Liver (tissue), 9 donors: ENCODE measurements around the gene MAIP1. TPM values are rescaled to one million over a fixed set of nuclear protein-coding genes. Genes with fewer than 3 reads are reported as not detected.

Source experiments
- DNase-seq: peaks from one replicate; pipeline ENCODE4 v3.0.0-alpha.2; 2017; ENCODE audit warnings: low spot score
- H3K27ac ChIP-seq, 2 donors: one replicate each; pipeline ENCODE4 v1.7.0; 2013; ENCODE audit warnings: inconsistent platforms in 2 of 2, low read length in 2 of 2, control low read depth in 1 of 2, low read depth in 1 of 2, mild to moderate bottlenecking in 1 of 2
- H3K27me3 ChIP-seq, 4 donors: one replicate each; pipeline versions ENCODE4 v1.6.1 to v1.7.0; 2013; ENCODE audit warnings: low read length in 3 of 4, inconsistent platforms in 1 of 4, mild to moderate bottlenecking in 1 of 4, moderate library complexity in 1 of 4; ENCODE audit not compliant: control insufficient read depth in 4 of 4, insufficient read depth in 4 of 4
- H3K36me3 ChIP-seq, 4 donors: one replicate each; pipeline versions ENCODE4 v1.6.1 to v1.7.0; 2013; ENCODE audit warnings: low read length in 3 of 4, mild to moderate bottlenecking in 3 of 4, low read depth in 1 of 4, moderate library complexity in 1 of 4; ENCODE audit not compliant: control insufficient read depth in 4 of 4, insufficient read depth in 3 of 4
- H3K4me1 ChIP-seq, 4 donors: one replicate each; pipeline versions ENCODE4 v1.6.1 to v1.7.0; 2013; ENCODE audit warnings: low read length in 3 of 4, mild to moderate bottlenecking in 3 of 4, moderate library complexity in 1 of 4; ENCODE audit not compliant: control insufficient read depth in 4 of 4, insufficient read depth in 4 of 4
- H3K4me3 ChIP-seq, 3 donors: one replicate each; pipeline versions ENCODE4 v1.6.1 to v1.7.0; 2013; ENCODE audit warnings: low read length in 3 of 3, control low read depth in 1 of 3, low read depth in 1 of 3, mild to moderate bottlenecking in 1 of 3
- H3K9ac ChIP-seq, 2 donors: one replicate each; pipeline ENCODE4 v1.7.0; 2013; ENCODE audit warnings: low read length in 2 of 2, mild to moderate bottlenecking in 2 of 2, moderate library complexity in 2 of 2, control low read depth in 1 of 2, low read depth in 1 of 2
- H3K9me3 ChIP-seq, 4 donors: one replicate each; pipeline versions ENCODE4 v1.6.1 to v1.7.0; 2013; ENCODE audit warnings: low read length in 3 of 4; ENCODE audit not compliant: control insufficient read depth in 4 of 4
- EGR1 ChIP-seq, 2 donors: IDR thresholded peaks; 2 replicates each; pipeline ENCODE4 v1.6.1; 2016 to 2018; ENCODE audit warnings: antibody characterized with exemption in 2 of 2, low read depth in 2 of 2
- FOXA1 ChIP-seq: IDR thresholded peaks from 2 replicates; pipeline ENCODE4 v1.6.1; 2016; ENCODE audit warnings: antibody characterized with exemption
- FOXA2 ChIP-seq: IDR thresholded peaks from 2 replicates; pipeline ENCODE4 v1.6.1; 2016; ENCODE audit warnings: antibody characterized with exemption
- GABPA ChIP-seq, 2 donors: IDR thresholded peaks in 1 of 2; conservative IDR thresholded peaks in 1 of 2; 2 replicates each; pipeline ENCODE4 v1.6.1; 2016; ENCODE audit warnings: antibody characterized with exemption in 2 of 2, mild to moderate bottlenecking in 1 of 2, moderate library complexity in 1 of 2
- HNF4A ChIP-seq, 2 donors: conservative IDR thresholded peaks; 2 replicates each; pipeline ENCODE4 v1.6.1; 2016; ENCODE audit warnings: antibody characterized with exemption in 2 of 2, mild to moderate bottlenecking in 2 of 2
- HNF4G ChIP-seq: IDR thresholded peaks from 2 replicates; pipeline ENCODE4 v1.6.1; 2016; ENCODE audit warnings: antibody characterized with exemption
- JUND ChIP-seq, 2 donors: IDR thresholded peaks; 2 replicates each; pipeline ENCODE4 v1.6.1; 2016; ENCODE audit warnings: antibody characterized with exemption in 2 of 2
- MAX ChIP-seq: IDR thresholded peaks from 2 replicates; pipeline ENCODE4 v1.6.1; 2016; ENCODE audit warnings: antibody characterized with exemption
- NR2F2 ChIP-seq: IDR thresholded peaks from 2 replicates; pipeline ENCODE4 v1.6.1; 2016; ENCODE audit warnings: antibody characterized with exemption
- RAD21 ChIP-seq, 2 donors: IDR thresholded peaks; 2 replicates each; pipeline ENCODE4 v1.6.1; 2016; ENCODE audit warnings: antibody characterized with exemption in 2 of 2, mild to moderate bottlenecking in 2 of 2
- REST ChIP-seq: IDR thresholded peaks from 2 replicates; pipeline ENCODE4 v1.6.1; 2016; ENCODE audit warnings: antibody characterized with exemption, mild to moderate bottlenecking
- RXRA ChIP-seq, 2 donors: IDR thresholded peaks; 2 replicates each; pipeline ENCODE4 v1.6.1; 2017 to 2018; ENCODE audit warnings: antibody characterized with exemption in 2 of 2, mild to moderate bottlenecking in 1 of 2
- SP1 ChIP-seq: IDR thresholded peaks from 2 replicates; pipeline ENCODE4 v1.6.1; 2018; ENCODE audit warnings: antibody characterized with exemption, mild to moderate bottlenecking
- TAF1 ChIP-seq: conservative IDR thresholded peaks from 2 replicates; pipeline ENCODE4 v1.6.1; 2016; ENCODE audit warnings: antibody characterized with exemption, mild to moderate bottlenecking
- YY1 ChIP-seq: IDR thresholded peaks from 2 replicates; pipeline ENCODE4 v1.6.1; 2016; ENCODE audit warnings: antibody characterized with exemption, mild to moderate bottlenecking
- ZBTB33 ChIP-seq: IDR thresholded peaks from 2 replicates; pipeline ENCODE4 v1.6.1; 2016; ENCODE audit warnings: antibody characterized with exemption
- WGBS: extraction: QIAGEN DNeasy Blood & Tissue Kit; methylation state at CpG from one replicate; pipeline ENCODE4 v1.1.7; 2013; 5-methylcytosine and 5-hydroxymethylcytosine counted together
- polyA plus RNA-seq, 2 donors: library from polyadenylated mRNA; stranded (reverse) in 1 of 2; unstranded in 1 of 2; fragments of 200-250 nt in 1 of 2; fragments of >200 nt in 1 of 2; fragmentation: Nextera tagmentation in 1 of 2; extraction: Ambion mirVana in 1 of 2; gene quantifications; one replicate each; pipeline versions ENCODE4 v1.2.1 to v1.2.3, GENCODE V29; 2013 to 2015
- total RNA-seq, 2 donors: library from RNA; depleted of rRNA; stranded (reverse); fragments of >200 nt; gene quantifications; one replicate each; pipeline ENCODE4 v1.2.3, GENCODE V29; 2014
- TF ChIP-seq, protein P1 (sequence below): fragments of 150-350 bp; IDR thresholded peaks from 2 replicates; pipeline ENCODE4 v1.5.1; 2017; ENCODE audit warnings: improper control_type of control experiment, low read depth, low read length; ENCODE audit not compliant: missing input control
- TF ChIP-seq, protein P2 (sequence below): IDR thresholded peaks from 2 replicates; pipeline ENCODE4 v1.6.1; 2016; ENCODE audit warnings: antibody characterized with exemption
- donor health status: healthy.
- donor health status: healthy.
- donor health status: healthy.
- donor health status: healthy.
- donor health status: healthy.

Gene MAIP1
- total and polyA plus RNA-seq, 4 donors = 23.0 to 40.2 (median 28.6) TPM

DNA sequence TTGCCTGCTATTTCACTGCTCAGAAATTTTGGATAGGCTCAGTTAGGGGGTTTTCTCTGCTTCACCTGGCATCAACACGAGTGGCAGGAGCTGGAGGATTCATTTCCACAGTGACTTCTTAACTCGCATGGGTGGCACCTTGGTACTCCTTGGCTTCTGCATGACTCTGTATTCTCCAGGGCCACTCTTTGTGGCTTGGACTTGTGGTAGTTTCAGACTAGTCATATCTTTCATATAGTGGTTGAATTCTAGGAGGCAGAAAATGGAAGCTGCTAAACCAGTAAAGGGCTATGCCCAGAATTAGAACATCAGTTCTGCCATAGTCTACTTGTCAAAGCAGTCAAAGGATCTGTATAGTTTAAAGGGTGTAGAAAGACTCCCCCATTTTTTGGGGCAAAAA, 6.8 kb downstream of the MAIP1 start:
- Histone ChIP-seq H3K36me3 (peaks cover 12 to 42% (median 34%) of the 10 kb centered on the region in 4 donors), H3K9me3 (no peaks in the 10 kb centered on the region)
- WGBS = 97% methylated on average over 2 of the region's 2 CpGs

GRCh38 chr2:199966405-199966804, 11.0 kb downstream of the MAIP1 start:
- no peak for DNase-seq
- 92% methylated on average over 2 of the region's 2 CpGs for WGBS
- TF ChIP-seq, protein P1, sequence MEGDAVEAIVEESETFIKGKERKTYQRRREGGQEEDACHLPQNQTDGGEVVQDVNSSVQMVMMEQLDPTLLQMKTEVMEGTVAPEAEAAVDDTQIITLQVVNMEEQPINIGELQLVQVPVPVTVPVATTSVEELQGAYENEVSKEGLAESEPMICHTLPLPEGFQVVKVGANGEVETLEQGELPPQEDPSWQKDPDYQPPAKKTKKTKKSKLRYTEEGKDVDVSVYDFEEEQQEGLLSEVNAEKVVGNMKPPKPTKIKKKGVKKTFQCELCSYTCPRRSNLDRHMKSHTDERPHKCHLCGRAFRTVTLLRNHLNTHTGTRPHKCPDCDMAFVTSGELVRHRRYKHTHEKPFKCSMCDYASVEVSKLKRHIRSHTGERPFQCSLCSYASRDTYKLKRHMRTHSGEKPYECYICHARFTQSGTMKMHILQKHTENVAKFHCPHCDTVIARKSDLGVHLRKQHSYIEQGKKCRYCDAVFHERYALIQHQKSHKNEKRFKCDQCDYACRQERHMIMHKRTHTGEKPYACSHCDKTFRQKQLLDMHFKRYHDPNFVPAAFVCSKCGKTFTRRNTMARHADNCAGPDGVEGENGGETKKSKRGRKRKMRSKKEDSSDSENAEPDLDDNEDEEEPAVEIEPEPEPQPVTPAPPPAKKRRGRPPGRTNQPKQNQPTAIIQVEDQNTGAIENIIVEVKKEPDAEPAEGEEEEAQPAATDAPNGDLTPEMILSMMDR = no peak
- TF ChIP-seq ZBTB33 = no peak
- no peak for TF ChIP-seq FOXA1
- TF ChIP-seq REST = no peak
- TF ChIP-seq HNF4A (conservative IDR thresholded peaks at IDR 0.05) = no peak
- TF ChIP-seq, protein P2, sequence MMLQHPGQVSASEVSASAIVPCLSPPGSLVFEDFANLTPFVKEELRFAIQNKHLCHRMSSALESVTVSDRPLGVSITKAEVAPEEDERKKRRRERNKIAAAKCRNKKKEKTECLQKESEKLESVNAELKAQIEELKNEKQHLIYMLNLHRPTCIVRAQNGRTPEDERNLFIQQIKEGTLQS = no peak
- no peak for TF ChIP-seq JUND (IDR thresholded peaks at IDR 0.05)
- no peak for TF ChIP-seq RXRA (IDR thresholded peaks at IDR 0.05)
- no peak for TF ChIP-seq GABPA (IDR thresholded peaks at IDR 0.05 in 1 of 2, conservative IDR thresholded peaks at IDR 0.05 in 1 of 2)
- no peak for TF ChIP-seq HNF4G
- no peak for TF ChIP-seq RAD21 (IDR thresholded peaks at IDR 0.05)
- no peak for TF ChIP-seq NR2F2
- no peak for TF ChIP-seq EGR1 (IDR thresholded peaks at IDR 0.05; ENCODE audit: low read depth in 2 of 2)
- no peak for TF ChIP-seq FOXA2
- TF ChIP-seq YY1 = no peak
- TF ChIP-seq MAX = no peak
- TF ChIP-seq TAF1 = no peak
- no peak for TF ChIP-seq SP1

More for the DNA sequence above, 6.8 kb downstream of the MAIP1 start:
- Histone ChIP-seq H3K4me1 (peaks cover 2 to 12% (median 8%) of the 10 kb centered on the region in 4 donors), H3K27me3 (no peaks in the 10 kb centered on the region), H3K4me3 (no peak overlapping the region), H3K9ac (no peak overlapping the region), H3K27ac (no peak overlapping the region)
- no peak for TF ChIP-seq GABPA (IDR thresholded peaks at IDR 0.05 in 1 of 2, conservative IDR thresholded peaks at IDR 0.05 in 1 of 2)
- DNase-seq = no peak

More at GRCh38 chr2:199966405-199966804, 11.0 kb downstream of the MAIP1 start:
- H3K27ac ChIP-seq = no peak overlapping the region
- H3K4me1 ChIP-seq = peaks cover 0 to 7% (median 2%) of the 10 kb centered on the region in 4 donors
- peaks cover 6 to 23% (median 20%) of the 10 kb centered on the region in 4 donors for H3K36me3 ChIP-seq
- H3K9ac ChIP-seq = no peak overlapping the region
- no peak overlapping the region for H3K4me3 ChIP-seq
- H3K27me3 ChIP-seq = no peaks in the 10 kb centered on the region
- no peaks in the 10 kb centered on the region for H3K9me3 ChIP-seq
